GM08714 (cell line): ENCODE measurements around the gene EFL1.

Experiments
- H3K4me3 ChIP-seq: fragments of 200-500 bp; sonication (Bioruptor generic); 2 replicates; pipeline ENCODE4 v1.5.1; 2014; ENCODE audit warnings: mild to moderate bottlenecking, low read length, inconsistent platforms
- ZNF274 ChIP-seq: IDR thresholded peaks from 2 replicates; pipeline ENCODE4 v1.6.1; 2012; ENCODE audit warnings: mild to moderate bottlenecking, low read depth, low read length

Gene EFL1

DNA sequence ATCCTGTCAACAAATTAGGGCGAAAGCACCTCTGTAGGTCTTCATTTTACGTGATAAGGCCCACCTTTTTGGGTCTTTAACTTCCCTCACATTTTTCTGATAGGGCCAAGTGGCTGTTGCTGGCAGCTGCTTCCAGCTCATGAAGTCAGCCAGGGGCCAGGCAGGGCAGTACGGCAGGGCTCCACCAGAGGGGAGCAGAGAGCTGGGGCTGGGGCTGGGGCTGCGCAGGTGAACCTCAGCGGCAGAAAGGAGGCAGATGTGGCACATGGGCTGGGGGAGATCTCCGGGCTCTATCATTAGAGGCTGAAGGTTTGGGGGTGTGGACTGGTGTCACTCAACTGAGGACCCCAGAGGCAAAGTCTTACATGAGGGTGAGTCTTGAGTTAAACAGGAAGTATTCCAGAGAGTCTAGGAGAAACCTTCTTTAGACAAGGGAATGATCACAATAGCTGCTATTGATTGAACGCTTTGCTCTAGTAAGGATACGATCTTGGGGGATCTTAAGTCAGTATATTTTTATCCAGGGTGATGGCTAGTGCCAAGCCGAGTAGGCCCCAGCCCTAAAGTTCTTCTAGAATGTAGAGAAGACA lies 153.9 kb downstream of the EFL1 start:
- no peak for TF ChIP-seq ZNF274
- H3K4me3 ChIP-seq = no peak overlapping the region

DNA sequence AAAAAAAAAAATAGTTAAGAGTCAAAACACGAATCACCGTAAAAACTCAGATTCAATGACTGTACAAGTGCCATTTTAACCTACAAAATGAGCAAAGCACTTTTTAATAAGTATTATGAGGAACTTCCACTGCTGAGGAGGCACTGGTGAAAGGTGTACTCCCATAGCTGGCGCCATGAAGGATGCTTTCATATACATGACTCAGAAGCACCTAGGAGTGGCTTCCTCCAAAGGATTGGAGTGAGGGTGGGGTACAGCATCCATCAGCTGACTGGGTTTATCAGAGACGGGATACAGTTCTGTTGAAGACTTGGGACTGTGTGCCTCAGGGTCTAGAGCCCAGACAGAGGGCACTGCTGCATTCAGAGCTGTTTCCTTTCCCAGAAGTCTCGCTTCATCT lies 155.9 kb downstream of the EFL1 start:
- no peak for TF ChIP-seq ZNF274
- no peak overlapping the region for H3K4me3 ChIP-seq

DNA sequence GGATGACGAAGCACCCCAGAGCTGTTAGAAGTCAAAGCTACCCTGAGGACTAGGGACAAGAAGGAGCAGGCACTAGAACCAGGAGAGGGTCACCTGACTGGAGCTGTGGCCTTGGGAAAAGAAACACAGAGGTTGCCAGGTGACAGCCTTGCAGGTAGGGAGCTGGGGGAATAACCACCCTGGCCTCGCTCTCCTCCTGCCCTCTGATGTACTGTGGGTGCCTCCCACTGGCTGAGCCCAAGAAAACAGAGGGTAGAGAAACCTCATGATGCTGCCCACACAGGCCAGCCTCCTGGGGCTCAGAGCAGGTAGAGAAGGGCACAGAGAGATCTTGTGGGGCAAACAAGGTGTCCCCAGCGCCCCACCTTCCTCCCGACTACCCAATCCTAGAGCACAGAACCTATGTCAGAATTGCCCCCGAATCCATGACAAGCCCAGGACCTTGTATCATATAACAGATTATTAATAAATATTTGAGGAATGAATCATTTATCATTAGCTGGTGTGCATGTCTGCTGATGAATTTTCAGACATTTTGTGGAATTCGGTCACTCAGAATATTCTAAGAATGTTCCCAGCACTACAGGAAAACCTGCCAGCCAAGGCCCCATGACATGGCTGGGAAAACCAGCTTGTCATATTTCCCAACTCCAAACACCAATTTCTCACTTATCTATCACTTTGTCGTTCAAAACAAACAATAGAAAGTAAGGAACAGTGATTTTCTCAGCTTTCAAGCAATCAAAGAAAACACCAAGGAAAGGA lies 156.9 kb downstream of the EFL1 start:
- H3K4me3 ChIP-seq = no peak overlapping the region

DNA sequence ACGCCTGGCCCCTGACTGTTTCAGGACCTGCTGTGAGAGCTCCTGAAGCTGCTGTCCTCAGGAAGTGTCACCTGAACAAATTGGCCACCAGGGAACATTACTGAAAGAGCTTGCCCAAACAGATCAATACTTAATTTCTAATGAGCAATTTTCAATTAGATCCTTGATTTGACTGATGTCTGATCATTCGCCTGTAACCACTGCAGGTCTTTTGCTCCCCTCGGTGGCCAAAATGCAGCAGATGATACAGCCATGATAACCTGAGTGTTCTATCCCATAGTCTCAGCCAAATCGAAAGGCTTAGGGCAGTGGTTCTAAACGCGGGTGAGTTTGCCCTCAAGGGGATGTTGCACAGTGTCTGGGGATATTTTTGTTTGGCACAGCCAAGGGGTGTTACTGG lies 159.1 kb downstream of the EFL1 start:
- no peak overlapping the region for H3K4me3 ChIP-seq
- TF ChIP-seq ZNF274 = no peak

More for the DNA sequence above, 156.9 kb downstream of the EFL1 start:
- TF ChIP-seq ZNF274 = no peak

DNA sequence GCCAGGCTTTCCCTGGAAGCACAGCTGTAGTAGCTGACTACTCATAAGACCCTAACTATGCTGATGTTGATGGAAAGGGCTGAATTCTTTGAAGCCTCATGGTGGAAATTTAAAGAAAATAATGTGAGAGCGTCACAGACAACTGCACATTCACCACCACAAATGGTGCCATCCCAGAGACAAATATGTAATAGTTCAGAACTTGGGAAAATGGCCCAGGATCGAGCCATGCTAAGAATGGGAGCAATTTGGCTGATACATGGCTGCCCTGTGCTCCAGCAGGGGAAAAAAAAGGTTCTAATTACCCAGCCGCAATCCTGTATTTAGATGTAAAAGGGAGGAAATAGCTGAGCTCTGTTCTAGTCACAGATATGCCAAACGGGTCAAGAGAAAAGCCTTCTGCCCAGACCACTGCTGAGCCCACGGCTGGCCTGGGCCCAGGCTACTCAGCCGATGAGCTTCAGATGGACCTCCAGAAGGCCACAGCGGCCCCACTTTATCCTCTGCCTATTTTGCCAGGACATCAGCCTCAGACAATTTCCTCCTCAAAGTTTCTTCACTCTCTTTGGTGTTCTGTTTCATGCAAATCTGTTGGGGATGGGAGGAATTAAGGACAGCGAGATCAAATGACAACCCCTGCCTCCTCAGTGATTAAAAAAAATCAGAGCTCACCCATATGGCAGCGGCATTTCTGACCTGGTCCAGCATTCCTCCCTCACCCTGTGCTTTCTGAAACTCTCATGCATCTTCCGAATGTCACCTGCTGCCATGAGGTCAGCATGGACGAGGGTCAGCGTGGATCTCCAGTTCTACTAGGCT lies 162.2 kb downstream of the EFL1 start:
- no peak overlapping the region for H3K4me3 ChIP-seq
- TF ChIP-seq ZNF274 = no peak

DNA sequence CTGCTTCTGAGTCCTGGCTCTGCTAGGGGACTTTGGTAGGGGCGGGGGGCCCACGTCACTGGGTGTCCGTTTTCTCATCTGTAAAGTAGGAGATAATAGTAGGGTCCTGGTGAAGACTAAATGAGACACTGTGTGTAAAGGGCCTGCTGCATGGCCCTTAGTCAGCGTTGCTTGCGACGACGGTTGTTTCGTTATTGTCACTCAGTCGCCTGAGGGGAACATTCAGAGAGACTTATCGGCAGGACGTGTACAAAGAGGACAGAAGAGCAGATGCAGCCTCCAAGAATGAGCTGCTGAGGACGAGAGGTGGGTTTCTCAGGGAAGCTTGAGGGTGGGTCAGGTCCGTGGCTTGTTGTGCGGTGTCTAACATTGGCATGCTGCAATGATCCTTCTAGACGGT lies 163.9 kb downstream of the EFL1 start:
- no peak for TF ChIP-seq ZNF274
- H3K4me3 ChIP-seq = no peak overlapping the region

DNA sequence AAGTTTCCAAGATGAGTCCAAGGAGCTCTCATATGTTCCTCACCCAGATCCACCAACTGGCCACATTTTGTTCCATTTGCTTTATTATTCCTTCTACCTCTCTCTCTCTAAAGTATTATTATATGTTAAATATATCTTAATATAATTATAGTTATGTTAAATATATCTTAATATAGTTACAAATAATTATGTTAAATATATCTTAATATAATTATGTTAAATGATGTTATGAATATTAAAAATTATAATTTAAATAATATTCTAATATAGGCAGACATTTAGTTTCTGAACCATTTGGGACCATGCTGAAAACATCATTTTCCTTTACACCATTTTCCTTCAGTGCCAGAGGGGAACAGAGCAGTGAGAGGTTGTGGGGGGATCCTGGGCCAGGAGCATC lies 166.7 kb downstream of the EFL1 start:
- H3K4me3 ChIP-seq = no peak overlapping the region
- TF ChIP-seq ZNF274 = no peak

DNA sequence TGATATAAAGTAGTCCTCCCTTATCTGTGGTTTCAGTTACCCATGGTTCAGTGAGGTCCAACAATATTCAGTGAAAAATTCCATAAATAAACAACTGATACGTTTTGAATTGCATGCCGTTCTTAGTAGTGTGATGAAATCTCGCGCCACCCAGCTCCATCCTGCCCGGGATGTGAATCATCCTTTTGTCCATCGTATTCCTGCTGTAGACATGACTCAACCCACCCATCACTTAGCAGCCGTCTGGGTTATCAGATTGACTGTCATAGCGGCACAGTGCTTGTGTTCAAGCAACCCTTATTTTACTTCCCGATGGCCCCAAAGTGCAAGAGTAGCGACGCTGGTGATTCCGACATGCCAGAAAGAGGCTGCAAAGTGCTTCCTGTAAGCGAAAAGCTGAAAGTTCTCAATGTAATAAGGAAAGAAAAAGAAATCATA lies 168.7 kb downstream of the EFL1 start:
- no peak overlapping the region for H3K4me3 ChIP-seq
- TF ChIP-seq ZNF274 = no peak

DNA sequence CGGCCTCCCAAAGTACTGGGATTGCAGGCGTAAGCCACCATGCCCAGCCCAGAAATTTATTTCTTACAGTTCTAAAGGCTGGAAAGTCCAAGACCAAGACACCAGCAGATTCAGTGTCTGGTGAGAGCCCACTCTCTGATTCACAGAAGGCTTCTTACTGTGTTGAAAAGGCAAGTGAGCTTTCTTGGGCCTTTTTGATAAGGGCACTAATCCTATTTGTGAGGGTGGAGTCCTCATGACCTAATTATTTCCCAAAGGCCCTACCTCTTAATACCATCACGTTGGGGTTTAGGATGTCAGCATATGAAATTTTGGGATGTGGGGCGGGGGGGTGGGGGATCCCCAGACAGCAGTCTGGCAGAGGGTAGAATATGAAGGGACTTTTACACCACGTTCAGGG lies 169.2 kb downstream of the EFL1 start:
- H3K4me3 ChIP-seq = no peak overlapping the region
- TF ChIP-seq ZNF274 = no peak

DNA sequence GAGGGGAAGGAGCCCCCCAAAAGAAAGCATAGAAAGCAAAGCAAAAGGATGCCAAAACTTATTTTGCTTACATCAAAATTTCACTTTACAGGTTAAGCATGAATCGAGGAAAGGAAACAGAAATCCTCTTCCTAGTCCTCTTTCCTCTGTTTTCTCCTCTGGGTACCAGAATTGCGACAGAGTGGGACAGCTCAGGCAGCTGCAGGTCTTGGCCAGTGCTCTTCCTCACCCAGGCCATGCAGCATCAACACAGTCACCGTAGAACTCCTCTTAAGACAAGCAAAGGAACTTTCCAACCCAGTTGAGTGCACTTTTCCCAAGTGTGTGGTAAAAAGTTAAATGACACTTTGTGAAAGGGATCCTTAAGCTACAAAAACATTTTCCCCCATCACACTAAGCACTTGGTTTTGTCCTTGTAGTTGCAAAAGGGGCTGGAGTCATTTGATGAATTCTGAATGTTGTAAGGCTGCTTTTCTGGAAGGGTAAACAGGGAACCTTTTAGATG lies 170.8 kb downstream of the EFL1 start:
- TF ChIP-seq ZNF274 = no peak
- H3K4me3 ChIP-seq = no peak overlapping the region

DNA sequence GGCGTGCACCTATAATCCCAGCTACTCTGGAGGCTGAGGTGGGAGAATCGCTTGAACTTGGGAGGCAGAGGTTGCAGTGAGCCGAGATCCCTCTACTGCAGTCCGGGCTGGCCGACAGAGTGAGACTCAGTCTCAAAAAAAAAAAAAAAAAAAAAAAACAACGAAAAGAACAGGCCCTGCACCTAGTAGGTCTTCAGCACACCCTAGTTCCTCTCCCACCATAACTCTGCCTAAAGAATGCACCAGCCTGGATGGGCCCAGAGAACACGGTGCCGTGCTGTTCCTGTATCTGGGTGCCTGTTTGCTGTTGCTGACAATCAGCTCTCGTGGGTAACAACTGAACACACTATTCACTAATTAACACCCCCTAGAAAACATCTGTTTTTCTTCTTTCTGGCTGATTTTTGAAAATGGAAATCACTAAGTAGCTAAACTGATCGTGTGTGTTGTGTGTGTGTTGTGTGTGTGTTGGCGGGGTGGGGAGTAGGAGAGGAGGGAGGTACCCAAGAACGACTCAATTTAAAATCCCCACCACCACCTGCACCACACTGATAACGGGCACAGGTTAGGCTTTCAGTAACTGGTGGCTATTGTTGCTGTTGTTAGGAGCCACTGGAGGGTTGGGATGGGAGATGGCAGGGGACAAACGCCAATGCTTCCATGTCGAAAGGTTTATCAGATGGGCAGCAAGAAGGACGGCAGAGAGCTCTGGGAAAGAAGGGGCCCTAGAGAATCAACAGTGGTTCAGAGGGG lies 176.1 kb downstream of the EFL1 start:
- TF ChIP-seq ZNF274 = no peak

DNA sequence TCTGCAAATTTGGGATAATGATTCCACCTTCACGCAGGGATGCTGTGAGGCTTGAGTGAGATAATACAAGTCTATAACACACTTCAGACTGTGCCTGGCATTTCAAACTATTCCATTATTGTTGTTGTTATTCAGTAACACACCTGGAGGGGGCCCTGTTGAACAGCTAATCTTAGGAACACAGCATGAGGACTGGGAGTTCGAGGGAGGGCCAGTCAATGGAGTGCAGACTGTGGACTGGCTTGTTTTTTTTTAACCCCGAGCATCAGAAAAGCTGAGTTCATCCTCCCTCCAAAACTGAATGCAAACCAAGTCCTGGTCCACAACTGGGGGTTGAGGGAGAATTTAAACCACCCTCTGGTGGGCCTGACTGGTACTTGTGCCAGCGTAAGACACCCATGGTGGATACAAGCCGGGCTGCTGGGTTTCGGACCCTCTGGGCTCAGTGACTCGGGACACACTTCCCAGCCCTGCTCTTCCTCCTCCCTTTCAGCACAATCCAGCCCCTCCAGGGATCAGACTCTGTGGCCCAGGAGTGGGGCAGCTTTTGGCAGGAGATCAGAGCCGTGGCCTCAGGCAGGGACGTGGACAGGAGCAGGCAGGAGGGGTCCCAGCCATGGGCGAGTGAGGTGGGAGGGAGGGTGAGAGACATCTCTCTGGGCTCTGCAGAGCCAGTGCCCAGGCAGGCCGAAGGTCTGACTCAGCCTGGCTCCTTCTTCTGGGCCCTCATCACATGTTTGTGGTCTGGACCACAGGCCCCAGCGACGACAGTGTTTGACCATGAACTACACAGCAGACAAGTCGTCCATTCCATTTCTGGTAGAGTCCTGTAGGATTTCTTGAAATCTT lies 180.4 kb downstream of the EFL1 start:
- H3K4me3 ChIP-seq = no peak overlapping the region
- no peak for TF ChIP-seq ZNF274

More for the DNA sequence above, 176.1 kb downstream of the EFL1 start:
- H3K4me3 ChIP-seq = no peak overlapping the region

DNA sequence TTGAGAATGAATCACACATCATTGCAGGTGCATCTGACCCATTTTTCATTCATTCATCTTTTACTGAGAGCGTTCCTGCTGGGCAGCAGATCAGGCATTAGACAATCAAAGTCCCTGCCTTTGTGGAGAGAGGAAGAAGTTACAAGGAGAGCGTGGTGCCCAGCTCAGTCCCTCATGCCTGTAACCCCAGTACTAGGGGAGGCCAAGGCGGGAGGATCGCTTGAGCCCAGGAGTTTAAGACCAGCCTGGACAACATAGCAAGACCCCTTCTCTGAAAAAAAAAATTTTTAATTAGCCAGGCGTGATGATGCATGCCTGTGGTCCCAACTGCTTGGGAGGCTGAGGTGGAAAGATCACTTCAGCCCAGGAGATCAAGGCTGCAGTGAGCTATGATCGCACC lies 181.8 kb downstream of the EFL1 start:
- no peak for TF ChIP-seq ZNF274
- H3K4me3 ChIP-seq = no peak overlapping the region
